ENCODE data around the gene HNRNPC. TPM values are rescaled to one million over a fixed set of nuclear protein-coding genes. Genes with fewer than 3 reads are reported as not detected.

HNRNPC gene
- total RNA-seq, 1 donor from 2014 or later, result 162 TPM

Other genes starting within 250 kb of the HNRNPC start
- 165 TPM for gene NDRG2, start 244.4 kb downstream of the HNRNPC start, total RNA-seq
- gene TPPP2, start 239.2 kb downstream of the HNRNPC start, total RNA-seq, result 4.6 TPM
- gene RNASE13, start 234.6 kb downstream of the HNRNPC start, total RNA-seq, result 0.10 TPM
- gene RNASE7, start 227.1 kb downstream of the HNRNPC start, total RNA-seq, result 0.13 TPM
- not detected for gene RNASE8, start 211.6 kb downstream of the HNRNPC start, total RNA-seq
- 41.9 TPM for gene ARHGEF40, start 199.1 kb downstream of the HNRNPC start, total RNA-seq
- 8.0 TPM for gene ZNF219, start 170.8 kb downstream of the HNRNPC start, total RNA-seq
- gene TMEM253, start 168.4 kb downstream of the HNRNPC start, total RNA-seq, result 0.15 TPM
- gene OR5AU1, start 113.4 kb downstream of the HNRNPC start, total RNA-seq, result not detected
- gene RPGRIP1, start 10.6 kb upstream of the HNRNPC start, total RNA-seq, result 0.23 TPM
- gene SUPT16H, start 114.6 kb upstream of the HNRNPC start, total RNA-seq, result 14.9 TPM
- 23.4 TPM for gene CHD8, start 186.7 kb upstream of the HNRNPC start, total RNA-seq
- 7.1 TPM for gene RAB2B, start 207.5 kb upstream of the HNRNPC start, total RNA-seq
- gene TOX4, start 207.8 kb upstream of the HNRNPC start, total RNA-seq, result 28.0 TPM
- 13.4 TPM for gene METTL3, start 241.9 kb upstream of the HNRNPC start, total RNA-seq